ENCODE results near the gene HERPUD1. TPM values are rescaled to one million over a fixed set of nuclear protein-coding genes. Genes with fewer than 3 reads are reported as not detected.

The HERPUD1 gene
- polyA plus RNA-seq (2011; rRNA removed) = 140 and 182 TPM in 2 replicates
- polyA plus RNA-seq (2012; cell fraction: cytosol; rRNA removed) = 41.0 and 54.6 TPM in 2 replicates
- 60.1 and 65.0 TPM in 2 replicates for polyA plus RNA-seq (2012; cell fraction: nucleus; rRNA removed)
- 58.7 to 65.8 TPM (median 63.4 TPM) in 3 replicates for polyA plus RNA-seq (2017; fragmentation: RNase III; extraction: RNeasy Plus Mini Kit Qiagen cat#74134 plus additional on column Dnase treatment)
- polyA minus RNA-seq (2011; rRNA and poly(A)+ RNA removed) = 205 and 225 TPM in 2 replicates

GRCh38 chr16:56931892-56932720 is at the start of gene HERPUD1:
TSS of gene HERPUD1 (plus strand) at chr16:56932142. CDS start at chr16:56932245, 103 bp downstream.
- peak within 1 kb of the TSS; percentile 94 to 95 for H3K27ac ChIP-seq
- 0% methylated on average over 9 of the region's 83 CpGs for WGBS (ENCODE audit: missing lambda C conversion rate)
- H3K4me3 ChIP-seq = peak within 1 kb of the TSS; percentile 99
- FAIRE-seq (no peak), DNase-seq (ENCODE audit: low read depth in 1 of 2, low spot score in 1 of 2) (peak; percentile 97 to 99), ATAC-seq (peak; percentile 94 to 97)
- ChIA-PET POLR2A (interaction anchor here (0.6 to 1.7 kb wide), 18 partner anchors 8 to 254 kb away, joined by 3 to 26 read pairs (median 4); partner anchors contain the start of genes NUP93, PSME3IP1 and RSPRY1), CTCF (interaction anchor here (0.6 to 1.9 kb wide), 6 partner anchors 13 to 142 kb away, joined by 3 to 5 read pairs (median 3); no protein-coding TSS in a partner anchor)
- H3K4me2 ChIP-seq = peak within 1 kb of the TSS; percentile 88
- no peaks in the 10 kb centered on the region for H3K9me3 ChIP-seq
- peaks cover 41% of the 10 kb centered on the region for H3K4me1 ChIP-seq
- TF ChIP-seq RNF2 (IDR thresholded peaks at IDR 0.05; ENCODE audit: borderline replicate concordance, low read depth) = 0 out of 2 replicates have a peak, but pooled peaks have one; percentile 28
- no peak for TF ChIP-seq KDM1A (IDR thresholded peaks at IDR 0.05; ENCODE audit: low read depth)
- peak; percentile 98; the same call in 2 of the 3 replicates for TF ChIP-seq BCL3 (IDR thresholded peaks at IDR 0.05)
- peak in 1 of 2 experiments; percentile 20; a peak in 1 of 5 replicates for TF ChIP-seq EP300 (IDR thresholded peaks at IDR 0.05)
- no peak for TF ChIP-seq HOXB5 (CRISPR knock-in tag; IDR thresholded peaks at IDR 0.05)
- no peak for TF ChIP-seq ZSCAN20 (CRISPR knock-in tag; IDR thresholded peaks at IDR 0.05)
- no peak for TF ChIP-seq SREBF2 (IDR thresholded peaks at IDR 0.05)
- TF ChIP-seq MAX (IDR thresholded peaks at IDR 0.05) = peak; percentile 99
- peak; percentile 86 for TF ChIP-seq PHF8 (IDR thresholded peaks at IDR 0.05; ENCODE audit: borderline replicate concordance, low read depth)
- TF ChIP-seq POLR2A (IDR thresholded peaks at IDR 0.05; ENCODE audit: low read length) = peak; percentile 83
- TF ChIP-seq ZFP36 (IDR thresholded peaks at IDR 0.05; ENCODE audit: borderline replicate concordance, partially characterized antibody) = no peak
- TF ChIP-seq SMC3 (IDR thresholded peaks at IDR 0.05) = no peak
- peak; percentile 93 for TF ChIP-seq USF2 (IDR thresholded peaks at IDR 0.05)
- TF ChIP-seq TFCP2L1 (CRISPR knock-in tag; IDR thresholded peaks at IDR 0.05) = peak; percentile 63
- no peak for TF ChIP-seq ELK1 (IDR thresholded peaks at IDR 0.05; ENCODE audit: low read depth, low read length)
- TF ChIP-seq RFX5 (IDR thresholded peaks at IDR 0.05) = 0 out of 2 replicates have a peak, but pooled peaks have one; percentile 45
- no peak for TF ChIP-seq KDM5A (IDR thresholded peaks at IDR 0.05)
- TF ChIP-seq NPAS2 (CRISPR knock-in tag; IDR thresholded peaks at IDR 0.05; ENCODE audit: borderline replicate concordance) = no peak
- TF ChIP-seq JUN (IDR thresholded peaks at IDR 0.05) = peak; percentile 96 to 99
- peak; percentile 95; the same call in 1 of the 2 replicates for TF ChIP-seq MYC (IDR thresholded peaks at IDR 0.05; ENCODE audit: borderline replicate concordance, low read length)
- TF ChIP-seq MAFK (IDR thresholded peaks at IDR 0.05; ENCODE audit: partially characterized antibody) = no peak
- TF ChIP-seq MAZ (IDR thresholded peaks at IDR 0.05; ENCODE audit: borderline replicate concordance, low read depth, low read length) = no peak
- peak; percentile 49 to 89; a peak in 3 of 4 replicates for TF ChIP-seq CEBPB (IDR thresholded peaks at IDR 0.05)
- no peak; the same call in 1 of the 2 replicates for TF ChIP-seq HOXB13 (CRISPR knock-in tag; IDR thresholded peaks at IDR 0.05; ENCODE audit: low read depth)
- TF ChIP-seq REST (IDR thresholded peaks at IDR 0.05) = peak; percentile 32
- TF ChIP-seq ATOH8 (CRISPR knock-in tag; IDR thresholded peaks at IDR 0.05; ENCODE audit: low read depth) = no peak
- TF ChIP-seq EHMT2 (IDR thresholded peaks at IDR 0.05; ENCODE audit: low read depth) = no peak
- TF ChIP-seq FOSL2 (IDR thresholded peaks at IDR 0.05) = no peak
- TF ChIP-seq FOSL2 (CRISPR knock-in tag; IDR thresholded peaks at IDR 0.05) = peak; percentile 71
- peak; percentile 59; the same call in 1 of the 2 replicates for TF ChIP-seq PBX3 (IDR thresholded peaks at IDR 0.05)
